HG02623 (cell line): Measurements from ENCODE around the gene PBX1.

Source experiments
- ATAC-seq: cut with Tn5 transposase; IDR thresholded peaks from one replicate; pipeline ENCODE4 v1.9.1; 2021; ENCODE audit warnings: moderate library complexity; ENCODE audit not compliant: unreplicated experiment

Gene PBX1

DNA sequence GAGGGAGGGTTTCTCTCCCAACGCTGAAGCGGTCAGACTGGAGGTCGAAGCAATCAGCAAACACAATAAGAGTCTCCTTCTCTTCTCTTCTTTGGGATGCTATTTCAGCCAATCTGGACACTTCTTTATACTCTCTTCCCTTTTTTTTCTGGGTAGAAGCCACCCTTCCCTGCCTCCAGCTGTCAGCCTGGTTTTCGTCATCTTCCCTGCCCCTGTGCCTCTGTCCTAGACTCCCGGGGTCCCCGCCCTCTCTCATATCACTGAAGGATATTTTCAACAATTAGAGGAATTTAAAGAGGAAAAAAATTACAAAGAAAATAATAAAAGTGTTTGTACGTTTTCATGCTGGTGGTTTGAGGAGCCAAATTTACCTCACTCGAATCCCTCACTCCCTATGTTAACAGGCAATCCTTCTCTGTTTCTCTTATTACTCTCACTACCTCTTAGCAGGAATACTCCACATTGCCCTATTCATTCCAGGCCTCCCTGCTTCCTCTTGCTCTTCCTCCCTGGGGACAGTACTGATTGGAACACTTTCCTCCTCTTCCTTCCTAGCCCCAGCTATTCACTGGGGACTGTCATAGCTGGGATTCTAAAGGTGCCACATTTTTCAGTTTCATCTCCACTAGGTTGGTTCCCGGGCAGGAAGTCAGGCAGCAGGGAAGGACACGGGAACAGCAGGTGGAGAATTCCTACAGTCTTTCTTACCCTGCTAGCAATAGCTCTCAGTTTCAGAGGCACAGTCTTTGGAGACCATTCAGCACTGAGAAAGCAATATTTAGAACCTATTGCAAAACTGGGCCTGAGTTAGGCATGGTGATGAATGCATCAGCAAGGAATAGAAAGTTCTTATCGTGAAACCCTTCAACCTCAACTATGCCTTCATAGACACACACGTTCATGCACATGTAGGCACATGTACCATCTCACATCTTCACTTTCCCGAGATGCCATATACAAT is 288.0 kb downstream of the PBX1 start:
- ATAC-seq: no peak

DNA sequence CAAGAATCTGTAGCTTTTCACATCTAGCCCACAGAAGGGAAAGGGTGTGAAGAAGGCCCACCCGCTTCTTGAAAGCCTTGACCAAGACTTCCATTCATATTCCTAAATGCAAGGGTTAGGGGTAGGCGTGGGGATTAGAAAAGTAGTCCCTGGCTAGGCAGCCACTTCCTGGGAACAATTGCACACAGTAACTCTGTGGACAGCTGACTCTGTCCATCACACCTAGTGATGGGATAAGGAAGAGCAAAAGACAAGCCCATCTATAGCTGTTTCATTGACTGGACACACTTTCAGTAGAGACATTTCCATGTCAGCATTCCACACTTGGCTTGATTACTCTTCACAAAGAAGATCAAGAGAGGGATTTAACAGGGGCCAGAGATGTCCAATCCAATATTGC is 294.2 kb downstream of the PBX1 start:
- no peak for ATAC-seq

DNA sequence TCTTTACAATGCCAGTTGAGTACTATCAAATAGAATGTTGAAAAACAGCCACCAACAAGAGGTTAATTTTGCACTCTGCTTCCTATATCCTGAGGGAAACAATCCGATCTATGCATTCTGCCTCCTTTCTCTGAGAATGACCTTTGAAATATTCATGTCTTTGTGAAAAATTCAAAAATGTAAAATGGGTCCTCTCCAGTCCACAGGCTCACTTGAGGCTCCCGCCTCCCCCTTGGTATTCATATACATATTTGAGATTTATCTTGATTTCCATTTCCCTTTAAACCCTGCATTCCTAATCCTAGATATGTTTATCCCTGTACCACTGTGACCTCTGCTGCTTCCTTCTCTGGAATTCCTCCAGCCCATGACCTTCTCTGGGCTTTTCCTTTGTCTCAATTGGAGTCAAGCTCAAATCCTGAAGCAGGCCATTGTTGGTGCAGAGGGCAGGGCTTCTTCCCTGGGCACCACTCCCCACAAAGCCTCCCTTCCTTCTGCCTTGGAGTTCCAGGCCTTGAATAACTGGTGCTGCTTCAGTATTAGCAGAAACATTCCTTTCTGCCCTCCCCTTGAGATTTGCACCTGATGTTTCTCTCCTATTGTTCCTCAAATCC is 296.8 kb downstream of the PBX1 start:
- ATAC-seq: no peak

DNA sequence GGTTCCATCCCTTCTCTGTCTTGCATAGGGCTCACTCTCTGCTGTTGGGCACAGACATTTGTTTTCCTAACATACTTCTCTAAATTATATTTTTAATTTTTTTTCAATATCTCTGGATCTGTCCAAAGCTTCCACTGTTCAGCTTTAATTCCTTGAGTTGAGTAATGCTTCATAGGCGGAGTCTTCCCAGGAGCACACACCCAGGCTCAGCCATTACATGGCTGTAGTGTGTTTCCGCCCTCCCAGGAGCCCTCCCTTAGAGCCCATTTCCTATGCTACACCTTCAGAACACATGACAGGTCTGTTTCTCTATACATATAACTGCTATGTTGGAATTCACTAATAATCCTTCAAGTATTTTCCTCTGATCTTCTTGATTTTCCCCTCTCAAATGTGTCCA is 297.4 kb downstream of the PBX1 start:
- no peak for ATAC-seq

DNA sequence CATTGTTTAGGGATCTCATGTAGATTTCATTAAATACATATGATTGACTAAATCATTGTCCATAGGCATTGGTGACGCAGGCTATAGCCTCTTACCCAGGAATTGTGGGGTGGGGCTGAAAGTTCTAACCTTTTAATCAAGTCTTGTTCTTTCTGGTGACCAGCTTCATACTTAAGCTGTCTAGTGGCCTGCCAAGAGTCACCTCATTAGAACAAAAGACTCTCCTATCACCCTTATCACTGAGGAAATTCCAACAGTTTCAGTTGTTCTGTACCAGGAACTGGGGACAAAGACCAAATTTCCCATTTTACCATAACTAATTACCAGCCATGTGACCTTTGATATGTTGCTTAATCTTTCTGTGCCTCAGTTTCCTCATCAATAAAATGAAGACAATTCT is 298.5 kb downstream of the PBX1 start:
- ATAC-seq: no peak

DNA sequence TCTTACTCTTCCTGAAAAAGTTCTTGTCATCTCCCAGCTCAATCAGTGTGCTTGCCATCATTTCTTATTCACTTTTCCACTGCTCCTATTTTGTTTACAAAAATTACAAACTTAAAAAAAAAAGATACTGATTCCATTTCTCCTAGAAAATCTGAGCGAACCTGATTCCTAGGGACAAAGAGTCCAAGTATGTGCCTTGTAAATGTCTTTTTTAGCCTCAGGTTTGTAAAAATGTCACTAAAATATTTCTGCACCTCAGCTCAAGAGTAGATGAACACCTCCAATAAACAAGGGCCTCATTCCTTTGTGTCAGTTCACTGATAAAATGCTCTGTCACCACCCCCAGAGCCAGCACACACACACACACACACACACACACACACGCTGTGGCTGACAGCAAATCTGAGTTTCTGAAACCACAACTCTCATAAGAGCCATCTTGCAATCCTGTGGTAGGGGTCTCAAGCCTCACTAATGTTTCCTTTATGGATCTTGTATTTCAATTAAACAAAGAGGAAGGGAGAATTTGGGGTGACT is 299.2 kb downstream of the PBX1 start:
- no peak for ATAC-seq

DNA sequence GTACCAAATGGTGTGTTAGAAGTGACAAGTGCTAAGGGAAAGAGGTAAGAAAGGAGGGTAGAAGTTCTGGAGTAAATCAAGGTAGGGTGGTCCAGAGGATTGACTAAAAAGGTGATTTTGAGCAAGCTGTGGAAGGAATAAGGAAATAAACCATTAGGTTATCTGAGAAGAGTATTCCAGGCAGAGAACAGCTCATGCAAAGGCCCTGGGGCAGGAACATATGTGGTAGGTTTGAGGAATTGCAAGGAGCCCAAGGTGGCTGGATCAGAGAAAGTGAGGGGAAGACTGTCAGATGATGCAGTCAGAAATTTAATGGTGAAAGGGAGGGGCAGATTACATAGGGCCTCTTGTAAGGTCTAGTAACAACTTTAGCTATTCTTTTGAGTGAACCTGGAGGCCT is 302.6 kb downstream of the PBX1 start:
- ATAC-seq: no peak

DNA sequence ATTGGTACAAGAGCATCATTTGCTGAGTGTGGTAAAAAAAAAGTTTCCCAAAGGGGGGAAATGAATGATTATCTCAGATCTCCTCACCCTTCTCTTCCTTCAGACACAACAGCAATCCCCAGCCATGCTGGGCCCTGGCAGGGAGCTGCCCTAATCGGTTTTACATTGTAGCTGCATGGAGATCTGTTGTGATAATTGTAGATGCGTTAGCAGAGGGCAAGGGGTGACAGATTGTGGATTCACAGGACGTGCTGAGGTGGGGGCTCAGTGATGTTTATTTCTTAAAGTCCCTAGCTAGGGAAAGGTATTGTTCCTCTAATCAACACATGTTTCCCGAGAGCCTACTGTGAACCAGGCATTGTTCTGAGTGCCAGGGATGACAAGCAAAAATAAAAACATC is 304.1 kb downstream of the PBX1 start:
- no peak for ATAC-seq

DNA sequence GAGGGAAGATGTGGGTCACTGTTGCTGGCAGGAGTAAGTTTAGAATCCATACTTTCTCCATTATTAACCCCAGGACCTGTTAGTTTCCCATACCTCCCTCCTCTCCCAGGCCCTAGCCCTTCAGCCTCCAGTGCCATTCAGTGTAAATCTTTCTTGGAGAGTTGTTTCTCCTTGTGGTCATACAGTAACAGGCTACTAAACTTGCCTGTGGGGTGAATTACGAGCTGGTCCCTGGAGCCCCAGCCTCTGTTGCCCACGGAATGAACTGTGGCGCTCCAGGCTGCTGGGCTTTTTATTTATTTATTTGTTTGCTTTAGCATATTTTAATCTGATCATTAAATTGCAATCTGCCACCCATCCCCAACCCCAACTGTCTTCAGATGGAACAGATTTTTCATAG is 305.2 kb downstream of the PBX1 start:
- ATAC-seq: no peak

DNA sequence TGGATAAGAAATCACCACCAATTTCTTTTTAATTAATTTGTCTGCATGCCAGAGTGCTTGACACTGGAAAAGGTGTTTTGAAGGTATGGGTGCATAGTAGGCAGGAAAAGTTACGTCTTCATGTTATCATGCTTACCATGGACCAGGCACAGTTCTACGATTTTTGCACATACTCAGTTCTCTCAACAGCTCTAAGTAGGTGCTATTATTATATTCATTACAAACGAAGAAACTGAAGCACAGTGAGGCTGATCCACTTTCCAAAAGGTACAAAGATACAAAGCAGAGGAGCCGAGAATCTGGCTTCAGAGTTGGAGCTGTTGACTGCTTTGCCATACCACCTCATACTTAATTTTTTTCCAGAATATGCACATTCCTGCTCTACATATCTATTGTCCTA is 306.4 kb downstream of the PBX1 start:
- no peak for ATAC-seq

DNA sequence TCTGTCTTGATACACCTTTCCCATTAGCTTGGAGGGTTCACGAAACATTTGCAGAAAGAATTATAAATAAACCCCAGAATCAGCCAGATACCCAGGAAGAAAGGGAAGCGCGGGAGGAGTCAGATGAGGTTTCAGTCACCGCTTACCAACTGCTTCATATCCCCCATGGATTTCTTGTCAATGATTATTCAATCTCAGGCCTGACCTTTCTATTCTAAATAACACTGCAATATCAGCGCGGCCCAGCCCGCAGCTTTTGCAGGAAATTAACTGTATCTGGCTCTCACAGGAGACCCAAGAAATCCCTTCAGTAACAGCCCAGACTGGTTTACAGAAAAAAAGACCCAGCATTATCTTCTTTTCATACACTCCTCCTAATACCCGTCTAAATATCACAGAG is 308.6 kb downstream of the PBX1 start:
- no peak for ATAC-seq

DNA sequence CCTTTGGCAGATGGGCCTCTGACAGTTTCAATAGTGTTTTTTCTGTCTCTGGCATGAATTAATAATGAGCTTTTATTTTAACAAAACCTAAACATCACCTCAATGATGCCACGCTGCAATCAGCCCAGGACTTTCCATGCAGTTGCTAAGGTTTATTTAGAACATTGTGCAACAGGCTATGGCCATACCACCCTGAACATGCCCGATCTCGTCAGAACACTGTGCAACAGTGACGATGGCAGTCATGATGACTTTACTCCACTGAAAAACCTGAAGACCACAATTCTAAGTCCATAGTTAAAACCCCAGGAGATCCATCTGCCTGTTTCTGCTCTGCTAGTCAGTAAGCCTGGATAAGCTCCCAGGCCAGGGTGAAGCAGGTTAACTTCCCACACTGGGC is 310.0 kb downstream of the PBX1 start:
- no peak for ATAC-seq

DNA sequence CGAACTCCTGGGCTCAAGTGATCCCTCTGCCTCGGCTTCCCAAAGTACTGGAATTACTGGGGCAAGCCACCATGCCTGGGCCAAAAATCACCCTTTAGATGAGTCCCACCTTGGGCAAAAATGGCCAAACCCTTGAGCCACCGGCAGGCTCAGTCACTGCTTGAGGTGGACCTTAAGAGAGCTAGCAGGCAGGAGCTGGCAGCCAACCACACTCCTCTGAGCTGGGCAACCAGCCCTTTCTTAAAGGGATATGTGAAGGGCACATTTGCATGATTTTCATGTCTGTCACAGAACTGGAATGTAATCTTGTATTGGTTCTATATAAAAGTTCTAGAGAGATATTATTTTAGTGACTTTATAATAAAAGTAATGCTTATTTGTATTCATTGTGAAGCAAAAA is 316.5 kb downstream of the PBX1 start:
- no peak for ATAC-seq

DNA sequence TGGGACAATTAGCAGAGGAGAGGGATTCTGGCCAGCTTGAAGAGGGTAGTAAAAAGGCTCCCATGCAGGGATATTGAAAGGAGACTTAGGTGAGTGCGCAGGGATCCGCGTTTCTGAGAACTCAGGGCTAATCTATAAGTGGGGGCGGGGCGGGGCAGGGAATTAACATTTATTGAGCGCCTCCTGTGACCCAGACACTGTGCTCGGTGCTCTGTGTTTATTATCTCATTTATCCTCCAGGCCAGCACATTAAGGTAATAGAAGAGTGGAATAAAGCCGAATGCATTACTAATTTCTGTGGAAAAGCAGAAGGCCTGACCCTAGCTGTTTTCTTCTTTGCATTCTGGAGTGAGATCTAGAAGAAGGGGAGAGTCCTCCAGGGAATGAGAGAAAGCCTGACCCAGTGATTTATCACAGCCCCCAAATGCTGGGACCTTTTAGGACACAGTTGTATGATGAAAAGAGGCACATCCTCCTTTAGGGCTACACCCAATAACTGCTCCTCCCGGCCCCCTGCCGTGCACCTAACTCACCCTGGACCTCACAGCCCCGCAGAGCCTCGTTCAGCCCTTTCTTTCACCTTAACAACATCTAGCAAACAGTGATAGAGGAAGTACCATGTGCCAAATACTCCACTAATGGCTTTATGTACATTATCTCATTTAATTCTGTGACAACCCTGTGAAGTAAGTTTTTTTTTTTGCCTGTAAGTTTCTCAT is 317.6 kb downstream of the PBX1 start:
- ATAC-seq: no peak

DNA sequence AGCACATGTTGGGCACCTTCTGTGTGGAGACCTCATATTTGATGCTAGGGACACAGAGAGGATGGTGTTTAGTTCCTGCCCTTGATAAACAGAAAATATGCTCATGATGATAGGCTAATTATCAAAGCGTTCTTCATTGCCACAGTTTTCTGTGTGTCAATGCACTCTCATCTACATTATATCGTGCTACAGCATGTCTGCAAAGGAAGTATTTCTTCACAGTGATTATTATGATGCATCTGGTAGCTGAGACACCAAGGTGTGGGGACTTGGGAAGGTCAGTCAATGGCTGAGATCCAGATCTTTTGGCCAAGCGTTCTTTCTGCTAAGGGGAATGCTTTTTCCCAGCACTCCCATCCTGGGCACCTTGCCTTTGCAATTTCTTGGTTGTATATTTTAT is 321.2 kb downstream of the PBX1 start:
- ATAC-seq: no peak

DNA sequence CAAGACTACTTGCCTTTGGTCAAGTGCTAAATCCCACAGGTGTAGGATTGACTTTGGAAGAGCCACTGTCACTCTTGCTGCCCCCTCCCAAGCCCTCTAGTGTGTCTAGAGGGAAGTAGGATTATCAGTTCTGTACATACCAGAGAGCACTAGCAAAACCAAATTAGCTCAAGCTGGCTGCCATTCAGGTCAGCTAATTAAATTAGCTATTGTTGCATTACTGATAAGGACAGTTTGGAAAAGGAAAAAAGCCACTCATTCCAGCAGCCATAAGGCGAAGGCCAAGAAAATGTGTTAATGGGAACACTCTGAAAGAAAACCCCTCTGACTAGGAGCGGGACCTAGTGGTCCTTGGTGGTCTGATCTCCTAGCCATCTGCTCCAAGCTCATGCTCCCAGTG is 321.7 kb downstream of the PBX1 start:
- no peak for ATAC-seq

DNA sequence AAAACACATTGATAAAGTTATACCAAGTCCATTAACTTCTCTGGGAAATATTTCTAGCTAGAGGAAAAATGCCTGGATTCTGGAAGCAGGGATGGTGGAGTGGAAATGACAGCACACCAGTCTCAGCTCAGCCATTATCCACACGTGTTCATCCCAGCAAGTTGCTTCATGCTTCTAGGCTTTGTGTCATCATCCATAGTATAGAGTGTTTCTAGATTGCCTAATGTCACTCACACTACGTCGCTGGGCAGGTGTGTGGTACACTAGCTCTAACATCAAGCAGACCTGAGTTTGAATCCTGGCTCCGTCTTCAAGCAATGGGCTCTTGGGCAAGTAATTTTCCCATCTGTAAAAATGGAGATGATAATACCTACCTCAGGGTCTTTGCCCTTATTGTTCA is 326.3 kb downstream of the PBX1 start:
- no peak for ATAC-seq

DNA sequence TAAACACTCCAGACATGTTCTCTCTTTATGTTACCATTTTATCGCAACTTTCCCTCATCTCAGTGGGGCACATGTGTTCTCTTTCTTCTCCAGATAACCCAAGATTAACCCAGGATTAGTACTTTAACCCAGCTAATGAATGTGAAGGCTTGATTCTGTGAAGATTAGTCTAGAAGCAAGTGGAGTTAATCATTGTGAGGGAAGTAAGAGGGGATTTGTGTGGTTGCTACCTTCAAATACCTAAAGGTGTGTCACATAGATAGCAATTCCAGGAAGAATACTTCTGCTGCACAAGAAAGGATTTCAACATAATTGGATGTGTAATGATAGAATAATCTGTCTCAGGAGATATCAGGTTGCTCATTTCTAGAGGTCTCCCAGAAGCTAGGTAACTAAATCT is 327.1 kb downstream of the PBX1 start:
- ATAC-seq: no peak

DNA sequence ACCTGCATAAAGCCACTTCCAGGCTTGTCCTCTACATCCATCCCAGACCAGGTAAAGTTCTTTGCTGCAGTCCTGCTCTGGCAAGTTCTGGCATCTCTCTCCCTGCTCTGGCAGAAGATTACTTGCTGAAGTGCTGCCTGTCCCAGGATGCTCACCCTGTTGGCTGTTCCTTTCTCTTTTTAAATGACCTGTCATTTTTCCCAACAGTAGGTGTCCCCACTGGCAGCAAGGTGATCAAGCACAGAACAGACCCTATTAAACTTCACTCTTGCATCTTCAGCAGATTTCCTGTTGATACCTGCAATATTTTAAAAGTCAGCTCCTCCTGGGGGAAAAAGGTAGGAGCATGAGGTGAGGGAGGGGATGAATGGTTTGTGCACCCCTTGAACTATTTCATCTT is 332.6 kb downstream of the PBX1 start:
- ATAC-seq: no peak

DNA sequence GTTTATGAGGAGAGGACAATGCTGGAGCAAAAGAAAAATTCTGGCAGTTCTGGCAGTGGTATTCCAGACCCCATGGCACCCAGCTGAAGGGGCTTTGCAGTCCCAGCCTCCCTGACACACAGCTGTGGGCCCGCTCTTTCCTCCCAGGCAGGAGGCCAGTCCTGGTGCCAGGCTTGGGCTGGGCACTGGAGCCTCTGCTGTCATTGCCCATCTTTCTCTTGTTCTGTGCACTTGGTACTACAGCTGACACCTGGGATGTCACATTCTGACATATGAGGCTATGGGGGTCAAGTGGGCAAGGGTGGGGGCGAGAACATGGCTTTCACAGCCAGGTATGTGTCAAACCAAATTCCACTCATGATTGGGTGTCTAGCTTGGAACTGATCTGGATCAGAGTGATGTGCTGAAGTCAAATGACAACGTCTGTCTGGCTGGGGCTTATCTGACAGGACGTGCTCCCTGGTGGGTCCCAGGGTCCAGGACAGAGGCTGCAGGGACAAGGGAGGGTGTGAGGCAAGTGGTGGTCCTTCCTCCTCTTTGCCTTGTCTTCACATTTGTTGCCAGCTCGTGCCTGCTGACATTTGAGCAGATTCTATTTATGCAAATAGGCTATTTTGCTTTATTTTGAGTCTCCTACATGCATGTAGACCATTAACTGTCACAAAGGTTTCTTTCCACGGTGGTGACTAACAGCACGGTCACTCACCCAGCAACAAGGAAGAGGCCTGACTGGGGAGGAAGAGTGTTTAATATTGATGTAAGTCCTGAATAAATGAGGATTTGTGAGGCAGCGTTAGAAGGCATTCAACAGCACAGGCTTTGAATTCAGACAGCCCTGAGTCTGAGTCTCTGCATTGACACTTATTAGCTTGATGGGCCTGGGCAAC is 336.3 kb downstream of the PBX1 start:
- no peak for ATAC-seq

DNA sequence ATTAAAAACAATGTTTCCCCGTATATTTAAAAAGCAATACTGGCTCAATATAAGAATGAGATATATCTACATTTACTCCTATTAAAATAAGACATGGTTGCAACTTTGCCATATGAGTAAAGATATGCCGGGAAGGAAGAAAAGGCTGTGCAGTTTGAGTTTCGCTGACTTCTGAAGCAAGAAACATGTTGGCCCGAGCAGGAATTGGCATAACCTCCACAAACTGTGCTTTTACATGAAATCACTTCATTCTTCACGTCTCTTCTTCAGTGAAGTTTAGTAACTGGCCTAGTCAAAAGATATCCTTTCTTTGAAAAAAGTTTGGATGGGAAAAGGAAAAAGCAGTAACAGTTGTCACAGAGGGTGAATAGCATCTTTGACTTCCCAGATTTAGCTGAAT is 342.0 kb downstream of the PBX1 start:
- ATAC-seq: no peak
